Measurements from ENCODE around the gene OGDH. TPM values are rescaled to one million over a fixed set of nuclear protein-coding genes. Genes with fewer than 3 reads are reported as not detected.

OGDH gene
- total and polyA plus RNA-seq, 2 of the 13 experiments (the other 11 are each of a cell fraction or from before 2014, with no cell fraction given): 17.4 to 25.4 TPM

- TF ChIP-seq ZNF337 (CRISPR knock-in tag; IDR thresholded peaks at IDR 0.05; ENCODE audit: borderline replicate concordance, low read depth) (no peak), TOE1 (CRISPR knock-in tag; IDR thresholded peaks at IDR 0.05) (no peak), YEATS2 (CRISPR knock-in tag; IDR thresholded peaks at IDR 0.05; ENCODE audit: borderline replicate concordance) (peak; percentile 81), ZNF546 (CRISPR knock-in tag; conservative IDR thresholded peaks at IDR 0.05) (no peak), ZFP37 (CRISPR knock-in tag; IDR thresholded peaks at IDR 0.05; ENCODE audit: borderline replicate concordance) (no peak), CENPBD1 (CRISPR knock-in tag; IDR thresholded peaks at IDR 0.05; ENCODE audit: borderline replicate concordance, low read depth) (no peak), HCFC1 (IDR thresholded peaks at IDR 0.05; ENCODE audit: low read depth, low read length) (peak; percentile 46), MZF1 (CRISPR knock-in tag; IDR thresholded peaks at IDR 0.05; ENCODE audit: borderline replicate concordance) (no peak), BCL6 (CRISPR knock-in tag; IDR thresholded peaks at IDR 0.05) (no peak), CHD2 (IDR thresholded peaks at IDR 0.05; ENCODE audit: low read depth, low read length) (peak; percentile 60; the same call in 1 of the 2 replicates), GFI1 (CRISPR knock-in tag; IDR thresholded peaks at IDR 0.05; ENCODE audit: borderline replicate concordance) (no peak; the same call in 1 of the 2 replicates), ZNF800 (CRISPR knock-in tag; IDR thresholded peaks at IDR 0.05) (0 out of 2 replicates have a peak, but pooled peaks have one; percentile 35), ATF2 (CRISPR knock-in tag; IDR thresholded peaks at IDR 0.05) (peak; percentile 91), CC2D1A (CRISPR knock-in tag; IDR thresholded peaks at IDR 0.05) (no peak), ZSCAN25 (CRISPR knock-in tag; IDR thresholded peaks at IDR 0.05) (no peak; the same call in 1 of the 2 replicates), ZFP91 (CRISPR knock-in tag; IDR thresholded peaks at IDR 0.05; ENCODE audit: borderline replicate concordance) (peak; percentile 56), SALL1 (CRISPR knock-in tag; IDR thresholded peaks at IDR 0.05) (peak; percentile 63), REL (CRISPR knock-in tag; conservative IDR thresholded peaks at IDR 0.05) (no peak), KMT2A (CRISPR knock-in tag; IDR thresholded peaks at IDR 0.05) (peak; percentile 86), SRF (IDR thresholded peaks at IDR 0.05; ENCODE audit: low read depth, low read length) (0 out of 2 replicates have a peak, but pooled peaks have one; percentile 40), ZNF773 (CRISPR knock-in tag; IDR thresholded peaks at IDR 0.05; ENCODE audit: borderline replicate concordance) (0 out of 2 replicates have a peak, but pooled peaks have one; percentile 71), ZSCAN29 (CRISPR knock-in tag; conservative IDR thresholded peaks at IDR 0.05) (no peak), ZNF772 (CRISPR knock-in tag; IDR thresholded peaks at IDR 0.05) (peak; percentile 60; the same call in 1 of the 2 replicates), SMC3 (IDR thresholded peaks at IDR 0.05; ENCODE audit: low read length) (no peak), KDM5B (CRISPR knock-in tag; IDR thresholded peaks at IDR 0.05; ENCODE audit: borderline replicate concordance) (peak; percentile 79)
Observed at GRCh38 chr7:44606341-44607140, at the start of gene OGDH (continued).
